NCI-H2196 (cell line): ENCODE data around the gene SLC39A11.
"Not testable (repeated sequence)": the region's sequence is repeated elsewhere in the genome, so short reads cannot be mapped to it uniquely, and the experiment has no call there.

ENCODE experiments used
- DNase-seq: peaks from one replicate; lab custom pipeline; 2025; ENCODE audit not compliant: unreplicated experiment; lab: John Stamatoyannopoulos, UW

Gene SLC39A11

GRCh38 chr17:72927146-72927545, 165.3 kb downstream of the SLC39A11 start:
- no peak for DNase-seq

- DNase-seq, result no peak
Measured at GRCh38 chr17:72926171-72926570, 166.3 kb downstream of the SLC39A11 start.

- no peak for DNase-seq
Measured at GRCh38 chr17:72924196-72924595, 168.3 kb downstream of the SLC39A11 start.

GRCh38 chr17:72922219-72922618, 170.3 kb downstream of the SLC39A11 start:
- no peak for DNase-seq

GRCh38 chr17:72921347-72922054, 171.0 kb downstream of the SLC39A11 start:
- DNase-seq, result no peak

GRCh38 chr17:72920513-72920912, 172.0 kb downstream of the SLC39A11 start:
- no peak for DNase-seq

GRCh38 chr17:72916991-72917390, 175.5 kb downstream of the SLC39A11 start:
- DNase-seq, result no peak

GRCh38 chr17:72915625-72916081, 176.8 kb downstream of the SLC39A11 start:
- no peak for DNase-seq

GRCh38 chr17:72913142-72913682, 179.3 kb downstream of the SLC39A11 start:
- no peak for DNase-seq

GRCh38 chr17:72906306-72906705, 186.2 kb downstream of the SLC39A11 start:
- DNase-seq, result no peak

- DNase-seq, result no peak
Measured at GRCh38 chr17:72903522-72903921, 189.0 kb downstream of the SLC39A11 start.

- no peak for DNase-seq
Measured at GRCh38 chr17:72901657-72902056, 190.8 kb downstream of the SLC39A11 start.

- DNase-seq, result no peak
Measured at GRCh38 chr17:72901083-72901482, 191.4 kb downstream of the SLC39A11 start.

GRCh38 chr17:72900654-72900971, 191.9 kb downstream of the SLC39A11 start:
- DNase-seq, result no peak

GRCh38 chr17:72898725-72899124, 193.8 kb downstream of the SLC39A11 start:
- DNase-seq, result no peak

- not testable (repeated sequence) for DNase-seq
Measured at GRCh38 chr17:72896288-72896687, 196.2 kb downstream of the SLC39A11 start.

- no peak for DNase-seq
Measured at GRCh38 chr17:72891627-72892026, 200.9 kb downstream of the SLC39A11 start.

GRCh38 chr17:72890711-72891110, 201.8 kb downstream of the SLC39A11 start:
- no peak for DNase-seq

GRCh38 chr17:72887917-72888316, 204.6 kb downstream of the SLC39A11 start:
- DNase-seq, result no peak

- no peak for DNase-seq
Measured at GRCh38 chr17:72887322-72887721, 205.2 kb downstream of the SLC39A11 start.

- DNase-seq, result no peak
Measured at GRCh38 chr17:72886622-72887021, 205.9 kb downstream of the SLC39A11 start.

GRCh38 chr17:72884066-72884465, 208.4 kb downstream of the SLC39A11 start:
- no peak for DNase-seq

- no peak for DNase-seq
Measured at GRCh38 chr17:72883351-72883750, 209.1 kb downstream of the SLC39A11 start.
